Panc1 (cell line): ENCODE data around the gene NHSL1.

Experiments
- CTCF ChIP-seq: fragments of 450-650 bp; IDR thresholded peaks from 2 replicates; pipeline ENCODE4 v1.5.1; 2017; ENCODE audit warnings: mild to moderate bottlenecking
- POLR2AphosphoS5 ChIP-seq: IDR thresholded peaks from 2 replicates; pipeline ENCODE4 v1.6.1; 2012; ENCODE audit warnings: mild to moderate bottlenecking, low read depth, low read length, moderate library complexity
- REST ChIP-seq, 2 experiments: IDR thresholded peaks; 2 replicates each; pipeline ENCODE4 v1.6.1; 2011 to 2012; ENCODE audit warnings: low read depth in 2 of 2, control low read depth in 1 of 2, low read length in 1 of 2, mild to moderate bottlenecking in 1 of 2, moderate library complexity in 1 of 2; ENCODE audit not compliant: insufficient read depth in 1 of 2
- TCF7L2 ChIP-seq: IDR thresholded peaks from 2 replicates; pipeline ENCODE4 v1.6.1; 2011; ENCODE audit warnings: mild to moderate bottlenecking, low read depth, low read length, inconsistent platforms

- TF ChIP-seq POLR2AphosphoS5 (no peak), CTCF (no peak), REST (IDR thresholded peaks at IDR 0.05; ENCODE audit: insufficient read depth in 1 of 2, low read depth in 2 of 2, low read length in 1 of 2) (no peak), TCF7L2 (no peak)
These were observed 122.3 kb downstream of the NHSL1 start for GRCh38 chr6:138377042-138377441.
